SK-N-SH treated with all-trans-retinoic acid at 6 μM for 48 hours (cell line): ENCODE data around the gene ADM5.

ENCODE experiments used
- ATAC-seq: fragments of 200-7000 bp; cut with Tn5 transposase; 3 replicates; pipeline ENCODE4 v1.9.1; 2020; ENCODE audit warnings: mild to moderate bottlenecking, moderate library complexity
- BACH2 ChIP-seq: fragments of 250-450 bp; sonication (Bioruptor Pico); IDR thresholded peaks from 2 replicates; pipeline ENCODE4 v1.9.0; 2021; ENCODE audit warnings: mild to moderate bottlenecking, borderline replicate concordance
- CSDC2 ChIP-seq: fragments of 250-450 bp; sonication (Bioruptor Pico); IDR thresholded peaks from 2 replicates; pipeline ENCODE4 v1.5.0; 2020; ENCODE audit warnings: mild to moderate bottlenecking, moderate library complexity
- ESRRG ChIP-seq: fragments of 250-450 bp; sonication (Bioruptor Pico); IDR thresholded peaks from 2 replicates; pipeline ENCODE4 v1.6.1; 2021; ENCODE audit warnings: mild to moderate bottlenecking
- GLIS3 ChIP-seq: fragments of 250-450 bp; sonication (Bioruptor Pico); IDR thresholded peaks from 2 replicates; pipeline ENCODE4 v1.5.0; 2020; ENCODE audit warnings: mild to moderate bottlenecking, moderate library complexity
- ISL1 ChIP-seq: fragments of 250-450 bp; sonication (Bioruptor Pico); IDR thresholded peaks from 2 replicates; pipeline ENCODE4 v2.1.2; 2022; ENCODE audit warnings: mild to moderate bottlenecking, moderate library complexity
- OSR1 ChIP-seq: fragments of 250-450 bp; sonication (Bioruptor Pico); IDR thresholded peaks from 2 replicates; pipeline ENCODE4 v1.8.0; 2022; ENCODE audit warnings: moderate library complexity, mild to moderate bottlenecking, inconsistent platforms
- RARB ChIP-seq: fragments of 250-450 bp; sonication (Bioruptor Pico); IDR thresholded peaks from 2 replicates; pipeline ENCODE4 v1.8.0; 2021; ENCODE audit warnings: mild to moderate bottlenecking, moderate library complexity
- SNAI2 ChIP-seq: fragments of 250-450 bp; sonication (Bioruptor Pico); IDR thresholded peaks from 2 replicates; pipeline ENCODE4 v1.5.0; 2020; ENCODE audit warnings: mild to moderate bottlenecking, moderate library complexity
- TCF4 ChIP-seq: fragments of 250-450 bp; sonication (Bioruptor Pico); IDR thresholded peaks from 2 replicates; pipeline ENCODE4 v1.8.0; 2021; ENCODE audit warnings: mild to moderate bottlenecking, moderate library complexity, borderline replicate concordance
- TOX ChIP-seq: fragments of 250-450 bp; sonication (Bioruptor Pico); IDR thresholded peaks from 2 replicates; pipeline ENCODE4 v1.8.0; 2021; ENCODE audit warnings: mild to moderate bottlenecking, moderate library complexity, borderline replicate concordance
- ZFP3 ChIP-seq: fragments of 250-450 bp; sonication (Bioruptor Pico); IDR thresholded peaks from 2 replicates; pipeline ENCODE4 v1.5.0; 2020; ENCODE audit warnings: mild to moderate bottlenecking, moderate library complexity
- ZFP30 ChIP-seq: fragments of 450-650 bp; formaldehyde crosslinking; IDR thresholded peaks from 2 replicates; pipeline ENCODE4 v1.5.0; 2022; ENCODE audit warnings: mild to moderate bottlenecking, moderate library complexity
- ZNF565 ChIP-seq: fragments of 450-650 bp; formaldehyde crosslinking; conservative IDR thresholded peaks from 2 replicates; pipeline ENCODE4 v1.5.0; 2020; ENCODE audit warnings: low read depth, mild to moderate bottlenecking, moderate library complexity
- ZNF8 ChIP-seq: fragments of 450-650 bp; formaldehyde crosslinking; IDR thresholded peaks from 2 replicates; pipeline ENCODE4 v1.5.0; 2020; ENCODE audit warnings: mild to moderate bottlenecking, moderate library complexity
- TF ChIP-seq, protein P1 (sequence below): fragments of 250-450 bp; sonication (Bioruptor Pico); IDR thresholded peaks from 2 replicates; pipeline ENCODE4 v1.8.0; 2020; ENCODE audit warnings: mild to moderate bottlenecking, moderate library complexity, borderline replicate concordance
- TF ChIP-seq, protein P2 (sequence below): fragments of 250-450 bp; sonication (Bioruptor Pico); IDR thresholded peaks from 2 replicates; pipeline ENCODE4 v1.5.0; 2020; ENCODE audit warnings: mild to moderate bottlenecking, moderate library complexity
- TF ChIP-seq, protein P3 (sequence below): fragments of 250-450 bp; sonication (Bioruptor Pico); IDR thresholded peaks from 2 replicates; pipeline ENCODE4 v1.5.1; 2020; ENCODE audit warnings: low read depth, mild to moderate bottlenecking, moderate library complexity
- TF ChIP-seq, protein P4 (sequence below): fragments of 250-450 bp; sonication (Bioruptor Pico); IDR thresholded peaks from 2 replicates; pipeline ENCODE4 v1.5.1; 2021; ENCODE audit warnings: mild to moderate bottlenecking, moderate library complexity

Gene ADM5

DNA sequence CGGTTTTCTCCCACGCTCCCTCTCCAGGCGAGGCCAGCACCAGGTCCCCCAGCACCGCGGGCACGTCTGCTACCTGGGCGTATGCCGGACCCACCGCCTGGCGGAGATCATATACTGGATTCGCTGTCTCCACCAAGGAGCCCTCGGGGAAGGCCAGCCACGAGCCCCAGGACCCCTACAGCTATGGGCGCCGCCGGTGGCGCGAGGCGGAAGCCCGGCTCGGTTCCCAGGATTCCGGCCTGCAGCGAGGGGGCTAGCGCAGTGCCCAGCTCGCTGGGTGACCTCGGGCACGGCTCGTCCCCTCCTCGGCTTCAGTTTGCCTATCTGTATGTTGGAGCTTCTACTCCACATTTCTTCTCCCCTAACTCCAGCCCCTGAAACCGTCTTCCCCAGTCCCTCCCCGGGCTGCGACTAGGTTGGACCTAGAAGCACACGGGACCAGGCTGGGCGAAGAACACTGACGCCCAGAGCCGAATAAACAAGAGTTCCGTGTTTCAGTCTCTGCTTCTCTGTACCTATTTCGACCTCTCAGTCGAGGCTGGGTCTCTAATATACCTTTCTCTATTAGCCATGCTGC, 773 bp downstream of the ADM5 start (continued):
- TF ChIP-seq, protein P1, sequence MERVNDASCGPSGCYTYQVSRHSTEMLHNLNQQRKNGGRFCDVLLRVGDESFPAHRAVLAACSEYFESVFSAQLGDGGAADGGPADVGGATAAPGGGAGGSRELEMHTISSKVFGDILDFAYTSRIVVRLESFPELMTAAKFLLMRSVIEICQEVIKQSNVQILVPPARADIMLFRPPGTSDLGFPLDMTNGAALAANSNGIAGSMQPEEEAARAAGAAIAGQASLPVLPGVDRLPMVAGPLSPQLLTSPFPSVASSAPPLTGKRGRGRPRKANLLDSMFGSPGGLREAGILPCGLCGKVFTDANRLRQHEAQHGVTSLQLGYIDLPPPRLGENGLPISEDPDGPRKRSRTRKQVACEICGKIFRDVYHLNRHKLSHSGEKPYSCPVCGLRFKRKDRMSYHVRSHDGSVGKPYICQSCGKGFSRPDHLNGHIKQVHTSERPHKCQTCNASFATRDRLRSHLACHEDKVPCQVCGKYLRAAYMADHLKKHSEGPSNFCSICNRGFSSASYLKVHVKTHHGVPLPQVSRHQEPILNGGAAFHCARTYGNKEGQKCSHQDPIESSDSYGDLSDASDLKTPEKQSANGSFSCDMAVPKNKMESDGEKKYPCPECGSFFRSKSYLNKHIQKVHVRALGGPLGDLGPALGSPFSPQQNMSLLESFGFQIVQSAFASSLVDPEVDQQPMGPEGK (CRISPR knock-in tag): no peak
- TF ChIP-seq BACH2 (CRISPR knock-in tag) (no peak), ZNF8 (no peak)

DNA sequence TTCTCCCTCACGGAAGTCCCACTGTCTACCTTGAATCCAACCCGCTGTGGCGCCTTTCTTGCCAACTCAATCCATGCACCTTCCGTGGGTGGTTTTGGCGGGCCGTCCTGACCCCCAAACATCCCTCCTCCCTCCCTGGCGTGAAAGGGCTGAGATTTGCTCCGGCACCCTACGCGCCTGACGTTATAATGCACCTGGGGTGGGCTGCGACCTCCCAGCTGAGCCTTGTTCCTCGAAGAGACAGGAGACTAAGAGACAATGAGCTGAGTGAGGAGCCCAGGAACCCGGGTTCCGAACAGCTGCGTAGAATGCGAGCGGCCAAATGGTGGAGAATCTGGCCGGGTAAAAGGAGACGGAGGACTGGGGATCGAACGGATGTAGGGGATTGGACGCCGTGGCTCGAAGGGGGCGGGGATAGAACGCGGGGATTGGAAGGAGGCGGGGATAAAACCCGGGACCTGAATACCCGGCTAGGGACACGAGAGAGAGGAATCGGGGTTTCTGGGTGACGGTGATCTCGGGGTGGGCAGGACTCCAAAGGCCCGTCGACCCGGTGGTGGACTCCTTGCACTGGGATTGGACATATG, 1.4 kb downstream of the ADM5 start, which contains the start of gene CPT1C:
Gene CPT1C (plus strand): TSS at position 461 of the 587 bp plus-strand sequence. CDS start 1,137 bp downstream, outside the sequence.
- peak; percentile 87 for ATAC-seq
- TF ChIP-seq BACH2 (CRISPR knock-in tag): no peak
- TF ChIP-seq ZNF565 (CRISPR knock-in tag): no peak
- TF ChIP-seq, protein P2, sequence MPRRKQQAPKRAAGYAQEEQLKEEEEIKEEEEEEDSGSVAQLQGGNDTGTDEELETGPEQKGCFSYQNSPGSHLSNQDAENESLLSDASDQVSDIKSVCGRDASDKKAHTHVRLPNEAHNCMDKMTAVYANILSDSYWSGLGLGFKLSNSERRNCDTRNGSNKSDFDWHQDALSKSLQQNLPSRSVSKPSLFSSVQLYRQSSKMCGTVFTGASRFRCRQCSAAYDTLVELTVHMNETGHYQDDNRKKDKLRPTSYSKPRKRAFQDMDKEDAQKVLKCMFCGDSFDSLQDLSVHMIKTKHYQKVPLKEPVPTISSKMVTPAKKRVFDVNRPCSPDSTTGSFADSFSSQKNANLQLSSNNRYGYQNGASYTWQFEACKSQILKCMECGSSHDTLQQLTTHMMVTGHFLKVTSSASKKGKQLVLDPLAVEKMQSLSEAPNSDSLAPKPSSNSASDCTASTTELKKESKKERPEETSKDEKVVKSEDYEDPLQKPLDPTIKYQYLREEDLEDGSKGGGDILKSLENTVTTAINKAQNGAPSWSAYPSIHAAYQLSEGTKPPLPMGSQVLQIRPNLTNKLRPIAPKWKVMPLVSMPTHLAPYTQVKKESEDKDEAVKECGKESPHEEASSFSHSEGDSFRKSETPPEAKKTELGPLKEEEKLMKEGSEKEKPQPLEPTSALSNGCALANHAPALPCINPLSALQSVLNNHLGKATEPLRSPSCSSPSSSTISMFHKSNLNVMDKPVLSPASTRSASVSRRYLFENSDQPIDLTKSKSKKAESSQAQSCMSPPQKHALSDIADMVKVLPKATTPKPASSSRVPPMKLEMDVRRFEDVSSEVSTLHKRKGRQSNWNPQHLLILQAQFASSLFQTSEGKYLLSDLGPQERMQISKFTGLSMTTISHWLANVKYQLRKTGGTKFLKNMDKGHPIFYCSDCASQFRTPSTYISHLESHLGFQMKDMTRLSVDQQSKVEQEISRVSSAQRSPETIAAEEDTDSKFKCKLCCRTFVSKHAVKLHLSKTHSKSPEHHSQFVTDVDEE (CRISPR knock-in tag): no peak
- no peak for TF ChIP-seq ZFP30
- no peak for TF ChIP-seq TOX (CRISPR knock-in tag)
- no peak for TF ChIP-seq OSR1 (CRISPR knock-in tag)
- no peak for TF ChIP-seq SNAI2 (CRISPR knock-in tag)
- TF ChIP-seq CSDC2 (CRISPR knock-in tag): no peak
- TF ChIP-seq ZFP3 (CRISPR knock-in tag): no peak
- TF ChIP-seq ISL1 (CRISPR knock-in tag): no peak
- TF ChIP-seq, protein P1 (CRISPR knock-in tag): no peak

DNA sequence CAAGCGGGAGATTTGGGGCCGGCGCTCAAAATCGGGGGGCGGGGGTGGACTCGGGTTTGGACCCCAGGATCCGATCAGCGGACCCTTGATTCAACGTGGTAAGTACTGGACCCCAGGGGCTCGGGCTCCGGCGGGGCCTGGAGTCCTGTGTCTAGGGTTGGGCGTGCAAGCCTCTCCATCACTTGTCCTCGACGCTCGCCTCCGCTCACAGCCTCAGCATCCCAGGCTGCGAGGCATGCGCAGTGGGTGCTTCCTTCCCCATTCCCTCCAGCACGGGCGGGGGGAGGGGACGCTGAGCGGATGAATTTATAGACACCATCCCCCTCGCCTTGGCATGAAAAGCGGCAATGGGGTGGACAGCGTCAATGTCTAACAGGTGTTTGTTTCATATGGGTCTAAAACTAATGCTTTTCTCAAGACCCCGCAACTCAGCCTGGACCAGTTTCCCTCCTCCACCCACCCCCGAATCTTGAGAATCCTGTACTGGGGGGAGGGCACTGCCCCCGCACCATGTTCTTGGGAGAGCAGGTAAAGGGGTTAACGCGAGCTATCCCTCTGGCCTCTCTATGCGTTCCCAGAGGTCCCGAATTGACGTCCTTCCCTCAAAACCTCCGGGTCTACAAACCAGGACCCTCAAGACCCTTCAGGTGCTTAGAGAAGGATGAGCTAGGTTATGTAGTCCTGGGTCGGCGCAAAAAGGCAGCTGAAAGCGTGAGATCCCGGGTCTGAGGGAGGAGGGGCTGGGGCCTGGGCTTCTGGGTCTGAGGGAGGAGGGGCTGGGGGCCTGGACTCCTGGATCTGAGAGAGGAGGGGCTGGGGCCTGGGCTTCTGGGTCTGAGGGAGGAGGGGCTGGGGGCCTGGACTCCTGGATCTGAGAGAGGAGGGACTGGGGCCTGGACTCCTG, 2.1 kb downstream of the ADM5 start:
- no peak for TF ChIP-seq OSR1 (CRISPR knock-in tag)
- TF ChIP-seq RARB: no peak
- no peak for TF ChIP-seq TCF4
- TF ChIP-seq ZFP30: no peak
- no peak for TF ChIP-seq GLIS3
- TF ChIP-seq, protein P3, sequence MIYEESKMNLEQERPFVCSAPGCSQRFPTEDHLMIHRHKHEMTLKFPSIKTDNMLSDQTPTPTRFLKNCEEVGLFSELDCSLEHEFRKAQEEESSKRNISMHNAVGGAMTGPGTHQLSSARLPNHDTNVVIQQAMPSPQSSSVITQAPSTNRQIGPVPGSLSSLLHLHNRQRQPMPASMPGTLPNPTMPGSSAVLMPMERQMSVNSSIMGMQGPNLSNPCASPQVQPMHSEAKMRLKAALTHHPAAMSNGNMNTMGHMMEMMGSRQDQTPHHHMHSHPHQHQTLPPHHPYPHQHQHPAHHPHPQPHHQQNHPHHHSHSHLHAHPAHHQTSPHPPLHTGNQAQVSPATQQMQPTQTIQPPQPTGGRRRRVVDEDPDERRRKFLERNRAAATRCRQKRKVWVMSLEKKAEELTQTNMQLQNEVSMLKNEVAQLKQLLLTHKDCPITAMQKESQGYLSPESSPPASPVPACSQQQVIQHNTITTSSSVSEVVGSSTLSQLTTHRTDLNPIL (CRISPR knock-in tag): no peak
- no peak for TF ChIP-seq ESRRG
- TF ChIP-seq, protein P4, sequence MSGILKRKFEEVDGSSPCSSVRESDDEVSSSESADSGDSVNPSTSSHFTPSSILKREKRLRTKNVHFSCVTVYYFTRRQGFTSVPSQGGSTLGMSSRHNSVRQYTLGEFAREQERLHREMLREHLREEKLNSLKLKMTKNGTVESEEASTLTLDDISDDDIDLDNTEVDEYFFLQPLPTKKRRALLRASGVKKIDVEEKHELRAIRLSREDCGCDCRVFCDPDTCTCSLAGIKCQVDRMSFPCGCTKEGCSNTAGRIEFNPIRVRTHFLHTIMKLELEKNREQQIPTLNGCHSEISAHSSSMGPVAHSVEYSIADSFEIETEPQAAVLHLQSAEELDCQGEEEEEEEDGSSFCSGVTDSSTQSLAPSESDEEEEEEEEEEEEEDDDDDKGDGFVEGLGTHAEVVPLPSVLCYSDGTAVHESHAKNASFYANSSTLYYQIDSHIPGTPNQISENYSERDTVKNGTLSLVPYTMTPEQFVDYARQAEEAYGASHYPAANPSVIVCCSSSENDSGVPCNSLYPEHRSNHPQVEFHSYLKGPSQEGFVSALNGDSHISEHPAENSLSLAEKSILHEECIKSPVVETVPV: no peak
- TF ChIP-seq ZFP3 (CRISPR knock-in tag): no peak
- TF ChIP-seq, all 23 proteins: peak for 0
- ATAC-seq: peak; percentile 60
